Tibial artery (tissue), 4 donors: ENCODE data around the gene LARP4B.

Source experiments
- DNase-seq, 2 donors: peaks; one replicate each; pipeline ENCODE4 v3.0.0-alpha.2; 2019
- H3K27ac ChIP-seq, 2 donors: fragments of 200-600 bp; sonication (generic) in 1 of 2; 1 replicate in 1 of 2; 2 replicates in 1 of 2; pipeline ENCODE4 v1.5.1; 2018 to 2019; ENCODE audit warnings: mild to moderate bottlenecking in 1 of 2
- H3K27me3 ChIP-seq, 2 donors: fragments of 200-600 bp; sonication (generic) in 1 of 2; one replicate each; pipeline versions ENCODE4 v1.5.1 to v1.6.0; 2016 to 2019
- H3K36me3 ChIP-seq, 3 donors: fragments of 200-600 bp; sonication (generic) in 2 of 3; one replicate each; pipeline ENCODE4 v1.5.1; 2016 to 2019; ENCODE audit warnings: mild to moderate bottlenecking in 2 of 3
- H3K4me1 ChIP-seq, 4 donors: fragments of 200-600 bp; sonication (generic) in 2 of 4; 1 replicate in 3 of 4; 2 replicates in 1 of 4; pipeline ENCODE4 v1.5.1; 2016 to 2019
- H3K4me3 ChIP-seq, 2 donors: fragments of 200-600 bp; sonication (generic) in 1 of 2; 1 replicate in 1 of 2; 2 replicates in 1 of 2; pipeline ENCODE4 v1.5.1; 2018 to 2019; ENCODE audit warnings: mild to moderate bottlenecking in 2 of 2
- H3K9me3 ChIP-seq, 3 donors: fragments of 200-600 bp; sonication (generic) in 1 of 3; one replicate each; pipeline ENCODE4 v1.5.1; 2016 to 2019
- intact Hi-C: fragments of 100-400 bp; cut with DNase I; formaldehyde crosslinking; loops from one replicate; pipeline ENCODE4 v1.15.0; 2023; ENCODE audit warnings: low total_unique reads
- TF ChIP-seq, protein P1 (sequence below), 2 experiments: fragments of 200-600 bp in 1 of 2; fragments of 450-650 bp in 1 of 2; IDR thresholded peaks; one replicate each; pipeline ENCODE4 v1.5.1; 2017 to 2019; ENCODE audit warnings: antibody characterized with exemption in 2 of 2, mild to moderate bottlenecking in 1 of 2, moderate library complexity in 1 of 2

LARP4B gene

DNA sequence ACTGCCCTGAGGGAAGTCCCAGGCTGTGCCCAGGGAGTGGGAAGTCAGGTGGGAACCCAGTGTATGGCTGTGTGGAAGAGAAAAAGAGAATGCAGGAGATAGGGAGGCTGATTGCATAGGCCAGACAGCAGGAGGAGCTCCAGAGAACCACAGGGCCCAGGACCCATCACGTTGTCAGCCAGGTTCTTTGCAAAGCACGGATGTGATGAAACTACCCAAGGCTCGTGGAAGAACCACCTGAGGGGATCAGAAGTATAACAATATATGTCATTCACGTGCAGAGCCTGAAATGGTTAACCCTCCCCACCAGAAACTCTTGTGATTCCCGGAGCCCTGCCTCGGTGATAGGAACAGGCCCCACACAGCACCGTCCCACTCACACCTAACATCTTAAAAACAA is 83.6 kb downstream of the LARP4B start:
- TF ChIP-seq, protein P1, sequence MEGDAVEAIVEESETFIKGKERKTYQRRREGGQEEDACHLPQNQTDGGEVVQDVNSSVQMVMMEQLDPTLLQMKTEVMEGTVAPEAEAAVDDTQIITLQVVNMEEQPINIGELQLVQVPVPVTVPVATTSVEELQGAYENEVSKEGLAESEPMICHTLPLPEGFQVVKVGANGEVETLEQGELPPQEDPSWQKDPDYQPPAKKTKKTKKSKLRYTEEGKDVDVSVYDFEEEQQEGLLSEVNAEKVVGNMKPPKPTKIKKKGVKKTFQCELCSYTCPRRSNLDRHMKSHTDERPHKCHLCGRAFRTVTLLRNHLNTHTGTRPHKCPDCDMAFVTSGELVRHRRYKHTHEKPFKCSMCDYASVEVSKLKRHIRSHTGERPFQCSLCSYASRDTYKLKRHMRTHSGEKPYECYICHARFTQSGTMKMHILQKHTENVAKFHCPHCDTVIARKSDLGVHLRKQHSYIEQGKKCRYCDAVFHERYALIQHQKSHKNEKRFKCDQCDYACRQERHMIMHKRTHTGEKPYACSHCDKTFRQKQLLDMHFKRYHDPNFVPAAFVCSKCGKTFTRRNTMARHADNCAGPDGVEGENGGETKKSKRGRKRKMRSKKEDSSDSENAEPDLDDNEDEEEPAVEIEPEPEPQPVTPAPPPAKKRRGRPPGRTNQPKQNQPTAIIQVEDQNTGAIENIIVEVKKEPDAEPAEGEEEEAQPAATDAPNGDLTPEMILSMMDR (IDR thresholded peaks at IDR 0.05): no peak
- no peak overlapping the region for H3K27ac ChIP-seq
- H3K4me3 ChIP-seq: no peak overlapping the region
- DNase-seq: no peak
- intact Hi-C loops: no loop called here
- peaks cover 0 to 7% (median 1%) of the 10 kb centered on the region in 4 donors for H3K4me1 ChIP-seq
- no peaks in the 10 kb centered on the region for H3K9me3 ChIP-seq
- no peaks in the 10 kb centered on the region for H3K27me3 ChIP-seq
- H3K36me3 ChIP-seq: peaks cover 12 to 30% (median 15%) of the 10 kb centered on the region in 3 donors

DNA sequence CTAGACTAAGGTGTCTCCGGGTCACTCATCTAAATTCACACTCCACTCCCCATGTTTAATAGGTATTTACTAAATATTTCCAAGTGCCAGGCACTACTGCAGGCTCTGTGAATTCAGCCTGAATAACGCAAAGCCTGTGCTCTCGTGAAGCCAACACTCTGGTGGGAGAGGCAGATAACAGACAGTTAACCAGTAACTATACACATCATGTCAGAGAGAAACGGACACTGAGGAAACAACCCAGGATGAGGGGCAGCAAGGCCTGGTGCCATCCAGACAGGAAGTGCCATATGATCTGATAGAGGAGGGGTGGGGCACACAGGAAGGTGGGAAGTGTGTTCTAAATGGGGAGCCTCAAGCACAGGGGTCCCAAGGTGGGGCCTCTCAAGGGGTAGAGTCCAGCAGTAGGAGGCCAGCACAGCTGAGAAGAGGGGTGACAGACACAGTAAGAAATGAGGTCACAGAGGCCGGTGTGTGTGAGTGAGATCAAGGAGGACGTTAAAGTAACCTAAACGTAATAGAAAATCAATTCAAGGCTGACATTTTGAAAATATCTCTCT is 85.3 kb downstream of the LARP4B start:
- Histone ChIP-seq H3K27ac (no peak overlapping the region), H3K4me1 (peaks cover 0 to 7% (median 1%) of the 10 kb centered on the region in 4 donors), H3K27me3 (no peaks in the 10 kb centered on the region), H3K4me3 (no peak overlapping the region), H3K36me3 (peaks cover 21 to 46% (median 24%) of the 10 kb centered on the region in 3 donors), H3K9me3 (no peaks in the 10 kb centered on the region)
- intact Hi-C loops: no loop called here
- TF ChIP-seq, protein P1 (IDR thresholded peaks at IDR 0.05): no peak
- no peak for DNase-seq

DNA sequence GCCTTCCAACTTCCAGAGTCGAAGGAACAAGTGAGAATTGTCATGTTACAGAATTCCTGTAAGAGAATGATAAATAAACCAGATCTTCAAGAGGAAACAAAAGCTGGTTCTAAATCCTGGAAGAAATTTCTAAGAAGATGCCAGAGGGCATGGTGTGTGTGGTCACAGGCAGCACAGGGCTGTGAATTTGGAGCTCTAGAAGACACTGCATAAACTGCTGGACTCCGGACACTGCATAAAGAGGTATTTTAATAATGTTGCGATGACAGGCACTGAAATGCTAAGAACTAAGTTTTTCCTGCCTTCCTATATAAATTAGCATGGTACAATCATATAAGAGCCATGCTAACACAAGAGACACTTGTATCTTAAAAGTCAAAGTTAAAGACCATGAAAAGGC is 86.0 kb downstream of the LARP4B start:
- no peak overlapping the region for H3K4me3 ChIP-seq
- TF ChIP-seq, protein P1 (IDR thresholded peaks at IDR 0.05): no peak
- no peaks in the 10 kb centered on the region for H3K27me3 ChIP-seq
- no peak for DNase-seq
- H3K27ac ChIP-seq: no peak overlapping the region
- no peaks in the 10 kb centered on the region for H3K9me3 ChIP-seq
- peaks cover 0 to 7% (median 1%) of the 10 kb centered on the region in 4 donors for H3K4me1 ChIP-seq
- intact Hi-C loops: no loop called here
- H3K36me3 ChIP-seq: peaks cover 21 to 51% (median 30%) of the 10 kb centered on the region in 3 donors

DNA sequence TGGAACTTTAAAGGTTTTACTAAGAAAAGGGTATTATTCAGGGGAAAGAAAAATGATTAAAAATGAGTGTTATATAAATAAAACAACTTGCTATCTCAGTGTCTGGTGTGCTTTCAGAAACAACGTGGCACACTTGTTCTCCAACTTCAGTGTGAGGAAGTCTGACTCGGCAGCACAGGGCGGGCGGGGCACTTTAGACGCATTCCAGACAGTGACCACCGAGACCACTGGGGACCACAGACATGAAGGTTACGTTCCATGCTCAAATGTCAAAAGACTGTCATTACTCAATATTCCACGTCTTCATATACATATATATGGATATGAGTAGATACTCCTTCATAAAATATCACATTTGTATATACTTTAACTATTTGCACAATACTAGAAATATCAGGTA is 87.0 kb downstream of the LARP4B start:
- DNase-seq: no peak
- H3K27ac ChIP-seq: no peak overlapping the region
- peaks cover 26 to 59% (median 40%) of the 10 kb centered on the region in 3 donors for H3K36me3 ChIP-seq
- H3K27me3 ChIP-seq: no peaks in the 10 kb centered on the region
- peaks cover 0 to 7% (median 1%) of the 10 kb centered on the region in 4 donors for H3K4me1 ChIP-seq
- TF ChIP-seq, protein P1 (IDR thresholded peaks at IDR 0.05): no peak
- H3K4me3 ChIP-seq: no peak overlapping the region
- intact Hi-C loops: no loop called here
- H3K9me3 ChIP-seq: no peaks in the 10 kb centered on the region

DNA sequence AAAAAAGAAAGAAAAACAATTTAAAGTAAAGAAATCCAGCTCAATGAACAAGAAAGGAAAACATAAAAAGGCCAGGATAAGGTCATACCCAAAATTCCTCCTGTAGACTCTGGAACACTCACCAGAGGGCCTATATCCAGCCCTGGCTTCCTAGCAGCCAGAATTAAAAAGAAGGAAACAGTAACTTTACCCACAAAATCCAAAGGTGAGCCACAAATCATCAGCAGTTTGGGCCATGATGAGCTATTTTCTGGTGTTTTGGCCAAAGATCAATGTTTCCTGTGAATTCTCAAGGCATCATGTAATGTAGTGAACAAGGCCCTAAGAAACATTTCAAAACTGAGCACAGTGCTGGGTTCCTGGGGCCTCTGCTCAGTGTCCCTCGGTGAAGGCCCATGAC is 87.8 kb downstream of the LARP4B start:
- no peak for DNase-seq
- TF ChIP-seq, protein P1 (IDR thresholded peaks at IDR 0.05): no peak
- H3K36me3 ChIP-seq: peaks cover 30 to 65% (median 48%) of the 10 kb centered on the region in 3 donors
- no peaks in the 10 kb centered on the region for H3K27me3 ChIP-seq
- intact Hi-C loops: no loop called here
- peaks cover 0 to 7% (median 1%) of the 10 kb centered on the region in 4 donors for H3K4me1 ChIP-seq
- no peak overlapping the region for H3K27ac ChIP-seq
- no peaks in the 10 kb centered on the region for H3K9me3 ChIP-seq
- no peak overlapping the region for H3K4me3 ChIP-seq
